GM19238 (cell line): ENCODE measurements around the gene GAS6.

Source experiments
- DNase-seq: peaks from one replicate; pipeline ENCODE4 v3.0.0; 2011; ENCODE audit warnings: low spot score; ENCODE audit not compliant: insufficient read length

The GAS6 gene

DNA sequence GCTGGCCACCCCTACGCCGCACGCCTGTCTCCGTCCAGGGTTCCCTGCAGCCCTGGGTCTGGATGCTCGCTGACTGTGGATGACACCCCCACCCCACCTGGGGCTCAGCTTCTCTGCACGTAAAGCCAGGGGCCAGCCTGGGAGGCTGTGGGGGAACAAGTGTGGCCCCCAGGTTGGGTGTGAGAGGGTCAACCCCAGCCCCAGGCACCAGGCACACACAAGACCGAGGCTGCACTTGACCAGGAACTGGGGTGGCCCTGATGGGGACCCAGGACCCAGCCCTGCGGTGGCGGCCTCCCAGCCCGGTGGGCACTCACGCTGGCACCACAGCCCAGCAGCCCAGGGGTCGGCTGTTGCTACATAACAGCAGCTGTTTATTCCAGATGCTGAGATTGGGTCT is 41.6 kb downstream of the GAS6 start:
- no peak for DNase-seq

DNA sequence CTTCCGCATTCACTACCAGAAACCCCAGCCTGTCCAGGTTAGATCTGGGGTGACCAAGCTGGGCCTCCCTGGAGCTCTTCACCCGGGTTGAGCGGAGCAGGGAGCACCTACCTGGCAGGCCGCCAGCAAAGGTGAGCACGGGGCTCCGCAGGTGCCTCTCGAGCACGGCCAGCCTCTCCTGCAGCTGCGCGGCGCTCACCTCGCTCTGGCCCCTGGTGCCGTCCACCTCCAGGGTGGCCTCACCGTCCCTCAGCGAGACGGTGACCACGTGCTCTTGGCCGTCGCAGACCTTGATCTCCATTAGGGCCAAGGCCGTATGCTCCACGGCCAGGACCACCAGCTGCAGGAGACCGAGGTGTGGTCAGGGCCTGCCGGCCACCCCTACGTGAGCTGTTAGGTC is 42.0 kb downstream of the GAS6 start:
- no peak for DNase-seq

DNA sequence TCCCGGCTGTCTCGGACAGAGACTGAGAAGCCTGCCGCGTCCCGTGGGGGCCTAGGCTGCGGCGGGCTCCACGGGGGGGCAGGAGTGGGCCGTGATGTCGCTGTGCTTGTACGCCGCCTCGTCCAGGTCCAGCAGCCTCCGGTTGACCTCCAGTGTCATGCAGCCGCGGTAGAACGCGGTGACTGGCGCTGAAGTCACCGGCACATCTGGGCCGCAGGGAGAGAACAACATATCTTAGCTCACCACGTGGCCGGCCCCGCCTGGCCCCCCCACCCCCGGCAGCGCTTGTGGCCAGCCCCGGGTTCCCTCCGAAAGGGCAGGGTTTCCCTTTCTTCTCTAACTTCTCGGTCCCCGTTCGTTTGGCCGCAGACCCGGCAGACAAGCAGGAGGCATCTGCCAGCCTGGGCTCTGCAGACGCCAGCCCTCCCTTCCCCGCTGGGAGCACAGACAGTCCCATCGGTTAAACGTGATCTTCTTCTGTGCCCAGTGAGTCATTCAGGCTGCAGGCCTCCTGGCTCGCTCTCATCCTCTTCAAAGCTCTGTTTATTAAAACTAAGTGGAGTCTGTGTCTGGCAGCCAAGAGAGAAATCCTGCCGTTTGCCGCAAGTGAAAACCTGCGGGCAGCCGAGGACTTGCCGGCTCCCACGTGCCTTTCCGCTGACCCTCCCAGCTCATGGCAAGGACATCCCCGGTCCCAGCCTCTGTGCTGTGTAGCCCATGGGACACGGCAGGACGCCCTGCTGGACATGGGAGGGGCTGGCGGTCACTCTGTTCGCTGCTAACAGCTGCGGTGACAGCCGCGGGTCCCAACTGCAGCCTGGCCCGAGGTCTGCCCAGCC is 42.8 kb downstream of the GAS6 start:
- DNase-seq, result no peak

DNA sequence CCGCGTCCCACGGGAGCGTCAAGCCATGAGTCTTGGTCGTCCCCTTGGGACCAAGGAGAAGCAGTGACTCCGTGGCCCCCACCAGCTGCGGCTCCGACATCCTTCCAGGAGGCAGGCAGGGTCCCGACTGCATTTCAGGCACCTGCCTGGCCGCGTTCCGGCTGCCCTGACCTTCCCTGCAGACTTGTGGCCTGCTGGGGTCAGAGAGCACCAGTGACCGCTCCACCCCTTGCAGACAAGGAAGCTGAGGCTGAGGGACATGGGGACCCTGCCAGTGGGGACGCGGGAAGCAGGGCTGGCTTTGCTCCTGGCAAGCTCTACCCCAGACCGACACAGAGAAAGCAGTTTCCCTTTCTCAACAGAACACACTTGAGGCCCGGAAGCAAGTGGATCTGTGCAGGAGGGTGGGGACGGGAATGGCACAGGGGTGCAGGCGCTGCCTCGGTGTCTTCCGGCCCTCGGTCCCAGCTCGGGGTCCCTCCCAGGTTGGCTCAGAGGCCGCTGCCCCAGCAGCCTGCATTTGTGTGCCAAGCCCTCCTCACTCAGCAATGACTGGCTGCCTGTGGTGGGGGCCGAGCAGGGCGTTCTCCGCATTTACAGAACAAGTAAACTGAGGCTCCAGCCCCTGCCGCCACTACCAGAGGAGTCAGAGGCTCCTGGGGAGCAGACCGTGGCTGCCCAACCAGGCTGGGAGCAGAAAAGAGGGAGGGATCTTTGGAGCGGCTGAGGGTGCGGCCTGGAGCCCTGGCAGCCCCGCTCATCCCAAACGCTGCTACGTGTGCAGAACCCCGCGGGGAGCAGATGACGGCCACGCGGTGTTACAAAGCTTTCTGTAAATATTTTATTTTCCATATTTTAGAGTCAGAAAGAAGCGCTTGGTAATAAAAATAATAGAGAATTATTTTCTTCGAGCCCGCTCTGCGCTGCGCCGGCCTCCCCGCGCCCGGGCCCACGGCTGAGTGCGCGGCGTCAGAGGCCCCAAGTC is 43.9 kb downstream of the GAS6 start:
- no peak for DNase-seq

DNA sequence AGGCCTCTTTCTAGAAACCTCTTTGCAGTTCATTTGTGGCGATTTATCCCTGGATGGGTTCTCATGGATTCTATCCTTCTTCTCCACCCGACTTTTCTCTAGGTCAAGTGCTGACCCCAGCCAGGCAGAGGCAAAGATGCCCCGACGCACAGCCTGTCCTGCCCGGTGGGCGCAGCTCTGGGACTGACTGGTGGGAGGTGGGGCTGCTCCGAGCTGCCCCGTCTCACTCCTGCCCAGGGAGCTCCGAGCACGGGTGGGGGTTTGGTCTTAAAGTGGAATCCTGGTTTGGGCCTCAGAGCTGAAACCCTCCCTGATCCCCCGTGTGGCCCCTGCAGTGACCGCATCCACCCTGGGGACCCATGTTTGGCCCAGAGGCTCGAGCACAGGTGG is 44.5 kb downstream of the GAS6 start:
- no peak for DNase-seq

DNA sequence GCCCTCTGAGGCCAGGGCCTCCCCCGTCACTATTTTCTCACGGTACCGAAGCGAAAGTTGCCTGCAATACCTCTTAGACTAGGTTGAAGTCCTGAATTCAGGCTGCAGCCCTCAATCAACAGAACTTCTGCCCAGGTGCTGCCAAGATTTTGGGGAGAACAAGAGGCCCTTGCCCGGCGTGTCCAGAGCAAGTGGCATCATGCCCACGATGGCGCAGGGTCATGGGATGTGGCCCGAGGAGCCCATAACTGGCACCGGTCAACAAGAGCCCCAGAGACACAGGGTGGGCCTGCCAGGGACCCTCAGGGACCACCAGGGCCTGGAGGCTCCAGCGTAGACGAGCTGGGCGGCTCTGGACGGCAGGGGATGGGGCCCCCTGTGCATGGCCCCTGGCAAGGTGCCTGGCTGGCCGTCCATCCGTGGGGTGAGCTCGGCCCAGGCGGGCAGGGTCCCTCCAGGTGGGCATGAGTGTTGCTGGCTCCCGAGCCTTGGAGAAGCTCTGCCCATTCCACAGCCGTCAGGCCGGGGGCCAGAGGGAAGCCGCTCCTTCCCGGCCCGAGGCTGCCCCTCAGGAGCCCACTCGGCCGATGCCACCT is 45.1 kb downstream of the GAS6 start:
- no peak for DNase-seq

DNA sequence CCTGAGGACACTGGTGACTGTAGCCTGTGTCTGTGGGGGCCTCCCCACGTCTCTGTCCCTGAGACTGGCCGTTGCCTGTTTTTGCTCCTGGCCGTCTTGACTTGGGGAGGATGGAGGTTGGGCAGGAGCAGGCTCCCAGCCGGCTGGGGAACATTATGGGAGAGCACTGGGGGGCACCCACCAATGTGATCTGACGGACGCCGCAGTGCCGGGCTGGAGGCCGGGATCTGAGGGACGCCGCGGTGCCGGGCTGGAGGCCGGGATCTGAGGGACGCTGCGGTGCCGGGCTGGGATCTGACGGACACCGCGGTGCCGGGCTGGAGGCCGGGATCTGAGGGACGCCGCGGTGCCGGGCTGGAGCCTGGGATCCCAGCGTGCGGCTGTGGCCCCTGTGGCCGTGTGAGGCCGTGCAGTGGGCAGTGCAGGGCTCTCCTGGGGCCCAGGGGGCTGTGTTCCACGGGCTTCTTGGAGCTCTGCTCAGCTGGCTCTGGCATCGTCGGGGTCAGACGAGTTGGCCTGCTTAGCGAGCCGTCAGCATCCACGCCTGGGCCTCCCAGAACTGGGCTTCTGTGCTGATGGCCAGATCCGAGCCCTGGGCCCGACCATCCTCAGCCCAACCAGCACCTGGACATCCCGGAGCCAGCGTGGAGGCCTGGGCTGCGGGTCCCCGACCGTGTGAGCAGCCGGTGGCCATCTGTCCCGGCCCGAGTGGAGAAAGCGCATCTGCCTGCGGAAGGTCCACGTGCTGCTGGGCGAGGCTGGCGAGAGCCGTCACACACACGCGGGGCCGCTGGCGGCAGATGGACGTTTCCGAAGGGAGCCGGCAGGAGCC is 45.8 kb downstream of the GAS6 start:
- no peak for DNase-seq

DNA sequence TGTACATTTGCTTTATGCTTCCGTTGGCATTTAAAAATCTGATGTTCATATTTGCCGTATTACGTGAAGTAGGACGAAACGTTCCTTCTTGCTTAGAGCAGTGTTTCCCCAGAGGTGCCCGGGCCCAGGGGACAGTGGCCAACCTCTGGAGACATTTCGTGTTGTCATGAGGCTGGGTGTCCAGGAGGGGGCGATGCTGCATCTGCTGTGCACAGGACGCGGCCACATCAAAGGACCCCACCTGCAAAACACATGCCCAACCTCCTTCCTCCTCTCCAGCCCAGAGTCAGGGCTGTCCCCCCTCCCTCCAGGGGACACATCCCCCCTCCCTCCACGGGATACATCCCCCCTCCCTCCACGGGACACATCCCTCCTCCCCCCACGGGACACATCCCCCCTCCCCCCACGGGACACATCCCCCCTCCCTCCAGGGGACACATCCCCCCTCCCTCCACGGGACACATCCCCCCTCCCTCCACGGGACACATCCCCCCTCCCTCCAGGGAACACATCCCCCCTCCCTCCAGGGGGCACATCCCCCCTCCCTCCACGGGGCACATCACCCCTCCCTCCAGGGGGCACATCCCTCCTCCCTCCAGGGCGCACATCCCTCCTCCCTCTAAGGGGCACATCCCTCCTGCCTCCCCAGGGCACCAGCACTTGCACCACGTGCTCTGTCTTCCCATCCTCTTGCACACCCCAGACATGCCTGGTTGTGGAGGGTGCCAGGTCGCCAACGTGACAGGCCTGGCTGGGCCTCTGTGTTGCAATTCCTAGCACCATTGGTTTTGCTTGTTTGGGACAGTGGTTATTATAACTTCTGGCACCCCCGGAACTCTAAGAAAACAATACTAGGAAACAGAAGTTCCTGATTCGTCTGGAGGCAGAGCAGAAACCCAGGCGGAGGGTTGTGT is 46.7 kb downstream of the GAS6 start:
- DNase-seq, result peak; percentile 79

DNA sequence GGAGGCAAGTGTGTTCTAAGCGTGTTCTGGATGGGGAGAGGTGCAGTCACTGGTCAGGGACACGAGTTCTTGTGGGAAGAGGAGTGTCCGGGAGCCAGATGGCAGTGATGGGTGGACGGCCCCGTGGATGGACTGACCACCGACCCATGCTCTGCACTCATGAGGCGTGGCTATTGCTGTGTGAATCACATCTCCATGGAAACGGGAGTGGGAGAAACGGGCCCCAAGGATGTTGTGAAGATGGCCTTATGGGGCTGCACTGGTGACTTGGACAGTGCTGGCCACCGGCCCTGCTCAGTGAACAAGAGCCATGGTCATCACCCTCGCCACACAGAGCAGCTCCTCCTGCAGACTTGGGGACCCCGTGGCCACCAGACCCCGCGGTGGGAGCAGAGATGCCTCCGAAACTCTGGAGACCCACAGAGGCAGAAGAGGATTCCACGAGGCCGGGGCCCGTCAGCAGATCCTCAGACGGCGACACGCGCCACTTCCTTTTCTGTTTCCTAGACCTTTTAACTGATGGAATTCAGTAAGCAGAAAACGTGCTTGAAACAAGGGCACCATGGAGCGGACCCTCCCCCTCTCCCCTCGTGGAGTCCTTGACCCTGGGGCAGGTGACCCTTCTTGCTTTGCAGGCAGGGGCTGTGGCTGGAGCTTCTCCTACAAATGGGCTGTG is 47.5 kb downstream of the GAS6 start:
- DNase-seq, result no peak

DNA sequence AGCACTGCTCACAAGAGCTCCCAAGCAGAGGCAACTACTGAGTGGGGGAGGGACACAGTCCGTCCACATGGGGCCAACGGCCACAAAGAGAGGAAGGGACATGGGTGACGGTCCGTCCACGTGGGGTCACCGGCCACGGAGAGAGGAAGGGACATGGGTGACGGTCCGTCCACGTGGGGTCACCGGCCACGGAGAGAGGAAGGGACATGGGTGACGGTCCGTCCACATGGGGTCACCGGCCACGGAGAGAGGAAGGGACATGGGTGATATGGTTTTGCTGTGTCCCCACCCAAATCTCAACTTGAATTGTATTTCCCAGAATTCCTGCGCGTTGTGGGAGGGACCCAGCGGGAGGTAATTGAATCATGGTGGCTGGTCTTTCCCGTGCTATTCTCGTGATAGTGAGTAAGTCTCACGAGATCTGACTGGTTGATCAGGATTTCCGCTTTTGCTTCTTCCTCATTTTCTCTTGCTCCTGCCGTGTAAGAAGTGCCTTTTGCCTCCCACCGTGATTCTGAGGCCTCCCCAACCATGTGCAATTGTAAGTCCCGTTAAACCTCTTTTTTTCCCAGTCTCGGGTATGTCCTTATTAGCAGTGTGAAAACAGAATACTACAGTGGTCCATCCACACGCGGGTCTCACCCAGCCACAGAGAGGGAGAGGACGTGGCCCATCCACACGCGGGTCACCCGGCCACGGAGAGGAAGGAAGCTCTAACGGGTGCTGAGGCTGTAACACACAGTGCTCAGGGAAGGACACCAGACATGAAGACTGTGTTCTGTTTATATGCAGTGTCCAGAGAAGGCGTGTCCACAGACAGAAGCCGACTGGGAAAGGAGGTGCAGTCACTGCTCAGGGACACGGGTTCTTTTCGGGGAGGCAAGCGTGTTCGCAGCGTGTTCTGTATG is 48.5 kb downstream of the GAS6 start:
- DNase-seq, result no peak

DNA sequence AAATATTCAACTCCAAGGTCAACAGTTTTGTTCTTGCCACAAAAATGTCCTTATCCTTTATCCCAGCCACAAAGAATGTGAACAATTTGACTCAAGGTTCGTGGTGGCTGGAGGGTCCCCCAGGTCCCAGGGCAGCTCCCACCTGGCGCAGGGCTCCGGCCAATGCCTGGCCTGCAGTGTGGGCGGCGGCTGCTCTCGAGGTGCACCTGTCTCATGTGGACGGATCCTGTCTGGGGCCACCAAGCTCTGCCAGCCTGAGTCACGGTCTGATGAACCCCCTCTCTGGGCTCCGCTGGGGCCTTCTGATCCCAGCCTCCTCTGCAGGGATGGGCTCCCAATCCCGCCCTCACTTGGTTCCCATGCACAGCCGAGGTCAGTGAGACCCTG is 49.4 kb downstream of the GAS6 start:
- no peak for DNase-seq

DNA sequence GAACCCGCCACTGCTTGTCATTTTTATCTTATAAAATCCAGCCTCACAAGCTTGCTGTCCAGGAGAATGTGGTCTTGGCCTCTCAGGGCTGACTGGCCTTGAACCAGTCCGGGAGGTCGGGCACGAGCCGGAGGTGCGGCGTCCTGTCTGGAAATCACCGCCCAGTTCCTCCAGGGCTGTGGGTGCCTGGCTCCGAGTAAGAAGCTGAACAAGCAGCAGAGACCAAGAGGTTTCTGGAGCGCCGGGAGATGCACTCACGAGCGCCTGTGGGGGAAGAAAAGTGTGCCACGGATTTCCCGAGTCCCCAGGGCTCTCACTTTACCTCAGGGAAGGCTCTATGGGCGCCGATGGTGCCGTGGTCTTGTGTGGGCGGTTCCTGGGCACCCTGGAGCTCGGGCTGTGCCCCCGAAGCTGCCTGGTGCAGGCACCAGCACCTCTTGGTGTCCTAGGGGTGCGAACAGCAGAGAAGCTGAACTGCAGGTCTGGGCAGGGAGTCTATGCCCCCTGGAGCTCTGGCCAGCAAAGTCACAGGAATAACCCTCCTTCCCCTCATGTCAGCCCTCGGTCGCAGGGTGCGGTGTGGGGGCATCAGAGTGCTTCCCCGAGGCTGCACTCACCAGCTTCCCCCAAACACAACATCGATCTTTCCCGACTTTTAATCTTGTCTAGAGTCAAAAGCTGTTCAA is 50.0 kb downstream of the GAS6 start:
- DNase-seq, result no peak

DNA sequence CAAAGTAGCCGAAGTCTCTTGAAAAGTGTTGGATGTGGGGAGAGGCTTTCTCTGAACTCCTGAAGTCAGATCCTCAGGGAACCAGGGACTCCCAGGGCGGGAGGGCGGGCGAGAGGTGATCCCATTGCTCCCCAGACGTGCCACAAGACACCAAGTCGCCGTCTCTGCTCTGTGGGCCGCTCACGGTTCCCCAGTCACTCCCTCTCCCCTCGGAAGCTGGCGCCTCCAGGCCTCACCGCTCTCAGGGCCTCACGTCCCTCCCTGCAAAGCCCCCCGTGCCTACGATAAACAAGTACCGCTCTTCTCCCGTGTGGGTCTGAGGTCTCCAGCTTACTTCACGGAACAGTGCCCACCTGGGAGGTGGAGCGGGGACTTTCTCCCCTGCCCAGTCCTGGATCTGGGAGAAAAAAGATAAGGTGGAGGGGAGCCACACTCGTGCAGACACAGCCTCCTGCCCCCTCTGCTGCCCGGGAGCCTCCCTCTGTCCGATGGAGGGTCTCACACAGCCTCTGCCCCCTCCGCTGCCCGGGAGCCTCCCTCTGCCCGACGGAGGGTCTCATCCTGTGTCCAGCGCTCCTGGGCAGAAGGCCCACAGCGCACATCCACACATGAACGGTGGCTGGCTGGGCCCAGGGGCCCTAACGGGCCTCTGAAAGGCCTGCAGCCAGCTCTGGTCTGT is 50.7 kb downstream of the GAS6 start:
- no peak for DNase-seq

DNA sequence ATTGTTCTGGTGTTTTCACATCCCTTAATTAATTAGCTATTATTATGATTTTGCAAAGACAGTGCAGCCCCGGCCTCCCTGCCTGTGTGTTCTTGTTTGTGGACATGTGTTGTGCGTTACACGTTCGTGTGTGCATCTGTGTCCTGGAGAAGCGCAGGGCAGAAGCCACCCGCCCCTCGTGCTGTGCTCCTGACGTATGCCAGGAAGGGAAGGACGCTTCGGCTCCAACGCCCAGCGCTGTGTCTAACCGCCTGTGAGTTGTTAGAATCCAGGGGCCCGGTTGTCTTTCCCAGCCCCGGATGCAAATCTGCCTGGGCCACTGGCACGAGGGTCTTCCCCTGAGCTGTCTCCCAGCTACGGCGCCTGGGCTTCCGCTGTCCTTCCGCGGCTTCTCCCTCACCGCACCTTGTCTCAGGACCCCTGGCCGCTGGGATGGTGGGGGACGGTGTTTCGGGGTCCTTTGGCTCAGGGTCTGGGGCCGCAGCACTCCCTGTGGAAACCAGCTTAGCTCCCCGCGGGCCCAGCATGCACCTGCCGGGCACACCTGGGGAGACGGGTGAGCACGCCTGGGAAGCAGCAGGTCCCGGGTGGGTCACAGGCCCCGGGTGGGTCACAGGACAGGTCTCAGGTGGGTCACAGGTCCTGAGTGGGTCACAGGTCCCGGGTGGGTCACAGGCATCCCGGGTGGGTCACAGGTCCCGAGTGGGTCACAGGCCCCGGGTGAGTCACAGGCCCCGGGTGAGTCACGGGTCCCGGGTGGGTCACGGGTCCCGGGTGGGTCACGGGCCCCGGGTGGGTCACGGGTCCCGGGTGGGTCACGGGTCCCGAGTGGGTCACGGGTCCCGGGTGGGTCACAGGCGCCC is 51.5 kb downstream of the GAS6 start:
- no peak for DNase-seq

DNA sequence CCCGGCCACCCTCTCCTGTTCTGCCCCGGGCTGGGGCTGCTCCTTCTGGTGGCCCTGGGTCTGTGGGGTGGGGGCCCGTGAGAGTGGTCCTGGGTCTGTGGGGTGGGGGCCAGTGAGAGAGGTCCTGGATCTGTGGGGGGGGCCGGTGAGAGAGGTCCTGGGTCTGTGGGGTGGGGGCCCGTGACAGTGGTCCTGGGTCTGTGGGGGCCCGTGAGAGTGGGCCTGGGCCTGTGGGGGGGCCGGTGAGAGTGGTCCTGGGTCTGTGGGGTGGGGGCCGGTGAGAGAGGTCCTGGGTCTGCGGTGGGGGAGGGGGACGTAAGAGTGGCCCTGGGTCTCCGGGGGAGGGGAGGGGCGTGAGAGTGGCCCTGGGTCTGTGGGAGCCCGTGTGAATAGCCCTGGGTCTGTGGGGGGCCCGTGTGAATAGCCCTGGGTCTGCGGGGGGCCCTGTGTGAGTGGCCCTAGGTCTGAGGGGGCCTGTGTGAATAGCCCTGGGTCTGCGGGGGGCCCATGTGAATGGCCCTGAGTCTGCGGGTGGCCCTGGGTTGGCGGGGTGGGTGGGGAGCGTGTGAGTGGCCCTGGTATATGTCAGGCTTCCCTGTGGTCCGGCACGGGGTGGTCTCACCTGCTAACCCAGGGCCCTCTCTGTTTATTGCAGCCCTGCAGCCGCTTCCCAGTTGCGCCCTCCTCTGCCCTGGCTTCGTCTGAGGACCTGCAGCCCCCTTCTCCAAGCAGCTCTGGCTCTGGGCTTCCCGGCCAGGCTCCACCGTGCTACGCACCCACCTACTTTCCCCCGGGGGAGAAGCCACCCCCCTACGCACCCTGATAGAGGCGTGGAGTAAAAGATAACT is 52.6 kb downstream of the GAS6 start:
- DNase-seq, result no peak
